ENCODE measurements around the gene CSF3. TPM values are rescaled to one million over a fixed set of nuclear protein-coding genes. Genes with fewer than 3 reads are reported as not detected.
A peak's percentile ranks its signal among the peaks of the same experiment; 100 is the strongest.

CSF3 gene
- total RNA-seq, 1 experiment from 2014 or later = not detected

DNA sequence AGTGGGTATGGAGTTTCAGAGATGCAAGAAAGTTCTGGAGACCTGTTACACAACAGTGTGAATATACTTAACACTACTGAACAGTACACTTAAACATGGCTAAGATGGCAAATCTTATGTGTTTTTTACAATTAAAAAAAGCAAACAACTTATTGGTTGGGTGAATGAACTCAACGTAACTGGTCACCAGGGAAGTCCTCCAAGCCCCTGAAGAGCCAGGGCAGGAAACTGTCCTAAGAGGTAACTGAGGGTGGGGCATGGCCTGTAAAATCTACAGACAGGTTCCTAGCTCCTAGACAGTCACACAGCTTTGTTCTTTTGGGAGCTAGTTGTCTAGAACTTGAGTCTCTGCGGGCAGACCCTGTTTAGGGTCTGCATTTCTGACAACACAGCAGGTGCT, 10.3 kb downstream of the CSF3 start:
- no peak for DNase-seq (ENCODE audit: low read depth, low spot score)
- intact Hi-C loops (cut with micrococcal nuclease) = loop anchor here (5.0 kb wide), 1 partner anchor 62 kb away; no protein-coding TSS in a partner anchor
- RAD21 ChIA-PET (ENCODE audit: low non-redundant PET in 1 of 2, low total read pairs in 2 of 2, uncharacterized antibody in 2 of 2, unreplicated experiment in 2 of 2) = no interaction called here

DNA sequence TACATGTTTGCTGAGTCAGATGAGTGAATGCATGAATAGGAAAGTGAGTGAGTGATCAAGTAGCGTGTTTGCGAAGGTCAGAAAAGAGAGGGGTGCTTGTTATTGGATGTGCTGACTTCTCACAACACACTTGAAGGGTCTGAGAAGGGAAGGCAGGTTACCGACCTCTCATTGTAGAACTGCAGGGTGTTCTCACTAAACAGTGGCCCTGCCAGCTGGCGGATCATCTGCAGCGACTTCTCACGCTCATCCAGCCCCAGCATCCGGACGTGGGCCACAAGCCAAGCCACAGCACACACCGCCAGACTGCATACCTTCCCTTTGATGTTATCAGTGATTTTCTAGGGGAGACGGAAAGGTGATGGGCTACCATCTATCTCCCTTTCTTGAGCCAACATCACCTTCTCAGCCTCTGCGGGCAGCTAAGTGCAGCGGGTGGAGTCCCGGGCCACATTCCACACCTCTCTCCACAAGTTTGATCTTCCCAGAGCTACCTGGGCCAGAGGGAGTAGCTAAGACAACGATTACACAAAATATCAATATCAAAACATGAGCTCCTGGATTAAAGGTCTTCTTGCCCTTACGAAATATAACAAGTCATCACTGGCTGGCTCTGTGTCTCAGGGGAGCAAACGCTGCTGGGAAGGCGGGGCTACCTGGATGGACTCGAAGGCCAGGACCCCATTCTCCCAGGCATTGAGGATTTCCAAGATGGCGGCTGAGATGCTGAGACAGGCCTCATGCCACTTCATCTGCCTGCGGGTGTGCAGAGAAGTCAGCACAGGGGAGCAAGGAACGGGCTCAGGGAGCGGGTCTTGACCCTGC, 11.0 kb downstream of the CSF3 start:
- Histone ChIP-seq H3K4me2 (ENCODE audit: low read length) (no peak overlapping the region), H3K9me3 (ENCODE audit: control insufficient read depth in 1 of 2, insufficient read depth in 1 of 2, low read depth in 1 of 2, low read length in 2 of 2) (no peaks in the 10 kb centered on the region), H4K20me1 (ENCODE audit: insufficient read depth) (no peaks in the 10 kb centered on the region), H2AFZ (ENCODE audit: low read depth, low read length, poor library complexity, severe bottlenecking) (no peak overlapping the region), H3K27me3 (ENCODE audit: insufficient read depth, low read length) (no peaks in the 10 kb centered on the region), H3K9me2 (ENCODE audit: insufficient read depth) (no peaks in the 10 kb centered on the region), H3K27ac (ENCODE audit: low read depth, low read length) (peak overlapping the region; percentile 13; the same call in 1 of the 2 replicates), H3K36me3 (ENCODE audit: control insufficient read depth in 1 of 2, insufficient read depth in 2 of 2, low read length in 2 of 2) (peaks cover 14 to 44% of the 10 kb centered on the region in 2 experiments; a peak in 3 of 4 replicates), H3K9ac (ENCODE audit: low read length) (no peak overlapping the region), H3K4me1 (ENCODE audit: control insufficient read depth in 1 of 2, insufficient read depth in 2 of 2, low read length in 2 of 2) (peaks cover 2 to 20% of the 10 kb centered on the region in 2 experiments; a peak in 2 of 4 replicates), H3K4me3 (replicated peaks in 1 of 2; ENCODE audit: low read depth in 1 of 2, low read length in 2 of 2) (no peak overlapping the region), H3K79me2 (ENCODE audit: insufficient read depth, low read length) (no peaks in the 10 kb centered on the region)
- ATAC-seq (no peak), DNase-seq (ENCODE audit: low read depth, low spot score) (no peak)
- TF ChIP-seq YY1 (IDR thresholded peaks at IDR 0.05; ENCODE audit: extremely low read depth, insufficient replicate concordance, low read depth, low read length) (no peak), TCF7L2 (IDR thresholded peaks at IDR 0.05; ENCODE audit: borderline replicate concordance, extremely low read depth, insufficient read depth, insufficient read length) (peak; percentile 53)
- POLR2A ChIA-PET = no interaction called here
- intact Hi-C loops (cut with micrococcal nuclease) = loop anchor here (5.0 kb wide), 1 partner anchor 61 kb away; no protein-coding TSS in a partner anchor
- CTCF ChIA-PET = interaction anchor here (1.0 to 2.0 kb wide), 4 partner anchors 9 to 49 kb away, joined by 3 to 5 read pairs (median 4); partner anchors contain the start of gene MED24
- RAD21 ChIA-PET (ENCODE audit: low non-redundant PET in 1 of 2, low total read pairs in 2 of 2, uncharacterized antibody in 2 of 2, unreplicated experiment in 2 of 2) = no interaction called here
- BruUV-seq (replicated peaks) = no TSS peak

More for the DNA sequence above, 10.3 kb downstream of the CSF3 start:
- Histone ChIP-seq H3K79me2 (ENCODE audit: insufficient read depth, low read length) (no peaks in the 10 kb centered on the region), H2AFZ (ENCODE audit: low read depth, low read length, poor library complexity, severe bottlenecking) (no peak overlapping the region), H3K4me1 (ENCODE audit: control insufficient read depth in 1 of 2, insufficient read depth in 2 of 2, low read length in 2 of 2) (peaks cover 2 to 22% of the 10 kb centered on the region in 2 experiments; a peak in 2 of 4 replicates), H3K4me3 (replicated peaks in 1 of 2; ENCODE audit: low read depth in 1 of 2, low read length in 2 of 2) (no peak overlapping the region), H3K9ac (ENCODE audit: low read length) (no peak overlapping the region), H4K20me1 (ENCODE audit: insufficient read depth) (no peaks in the 10 kb centered on the region), H3K36me3 (ENCODE audit: control insufficient read depth in 1 of 2, insufficient read depth in 2 of 2, low read length in 2 of 2) (peaks cover 14 to 44% of the 10 kb centered on the region in 2 experiments; a peak in 3 of 4 replicates), H3K9me3 (ENCODE audit: control insufficient read depth in 1 of 2, insufficient read depth in 1 of 2, low read depth in 1 of 2, low read length in 2 of 2) (no peaks in the 10 kb centered on the region), H3K9me2 (ENCODE audit: insufficient read depth) (no peaks in the 10 kb centered on the region), H3K4me2 (ENCODE audit: low read length) (no peak overlapping the region), H3K27me3 (ENCODE audit: insufficient read depth, low read length) (no peaks in the 10 kb centered on the region), H3K27ac (ENCODE audit: low read depth, low read length) (no peak overlapping the region)
- ATAC-seq = no peak
- TF ChIP-seq EGR1 (IDR thresholded peaks at IDR 0.05; ENCODE audit: low read depth) (no peak), ZFX (IDR thresholded peaks at IDR 0.05) (no peak), EZH2 (IDR thresholded peaks at IDR 0.05) (no peak), YY1 (IDR thresholded peaks at IDR 0.05; ENCODE audit: extremely low read depth, insufficient replicate concordance, low read depth, low read length) (no peak), ZNF274 (IDR thresholded peaks at IDR 0.05; ENCODE audit: low read depth, low read length) (no peak), SP1 (IDR thresholded peaks at IDR 0.05; ENCODE audit: low read depth) (no peak)
- ChIA-PET POLR2A (interaction anchor here (1.4 kb wide), 1 partner anchor 10 kb away, joined by 3 read pairs; the partner anchor contains the start of gene CSF3), CTCF (interaction anchor here (1.0 kb wide), 1 partner anchor 9 kb away, joined by 3 read pairs; no protein-coding TSS in a partner anchor)
- no TSS peak for BruUV-seq (replicated peaks)

All from HCT116 (cell line).